Heart right ventricle (tissue), 16 donors: Measurements from ENCODE around the gene CSNK2B. TPM values are rescaled to one million over a fixed set of nuclear protein-coding genes. Genes with fewer than 3 reads are reported as not detected.

Experiments
- ATAC-seq, 8 donors: fragments of 200-7000 bp; cut with Tn5 transposase; one replicate each; pipeline ENCODE4 v1.9.1; 2020; ENCODE audit warnings: mild to moderate bottlenecking in 8 of 8, moderate library complexity in 8 of 8, moderate number of reproducible peaks in 1 of 8
- DNase-seq, 2 donors: peaks; one replicate each; pipeline ENCODE4 v3.0.0-alpha.2; 2020
- H3K27ac ChIP-seq, 10 donors: fragments of 200-600 bp; sonication (generic) in 2 of 10; one replicate each; pipeline versions ENCODE4 v1.5.0 to v1.8.0; 2020 to 2022; ENCODE audit warnings: mild to moderate bottlenecking in 3 of 10
- H3K27me3 ChIP-seq, 7 donors: fragments of 200-600 bp; one replicate each; pipeline ENCODE4 v1.8.0; 2021 to 2022; ENCODE audit warnings: mild to moderate bottlenecking in 2 of 7
- H3K36me3 ChIP-seq, 9 donors: fragments of 200-600 bp; sonication (generic) in 1 of 9; one replicate each; pipeline versions ENCODE4 v1.5.0 to v1.8.0; 2020 to 2022; ENCODE audit warnings: mild to moderate bottlenecking in 2 of 9
- H3K4me1 ChIP-seq, 9 donors: fragments of 200-600 bp; sonication (generic) in 1 of 9; one replicate each; pipeline versions ENCODE4 v1.5.0 to v1.8.0; 2020 to 2022; ENCODE audit warnings: mild to moderate bottlenecking in 4 of 9
- H3K4me3 ChIP-seq, 10 donors: fragments of 200-600 bp; sonication (generic) in 2 of 10; one replicate each; pipeline versions ENCODE4 v1.5.0 to v1.8.0; 2020 to 2022; ENCODE audit warnings: mild to moderate bottlenecking in 7 of 10, moderate library complexity in 2 of 10
- H3K9me3 ChIP-seq, 11 donors: fragments of 200-600 bp in 10 of 11; sonication (generic) in 2 of 11; one replicate each; pipeline versions ENCODE4 v1.5.0 to v1.8.0; 2013 to 2022; ENCODE audit warnings: mild to moderate bottlenecking in 2 of 11, control low read depth in 1 of 11, moderate library complexity in 1 of 11
- WGBS, 2 donors: extraction: QIAGEN DNeasy Blood & Tissue Kit; methylation state at CpG; one replicate each; pipeline ENCODE4 v1.1.7; 2013; ENCODE audit warnings: inconsistent platforms in 1 of 2; 5-methylcytosine and 5-hydroxymethylcytosine counted together
- intact Hi-C, 10 donors: fragments of 100-400 bp; cut with DNase I; formaldehyde crosslinking; loops; one replicate each; pipeline versions ENCODE4 v1.11.1 to v1.14.2; 2022
- polyA plus RNA-seq, 2 donors: library from polyadenylated mRNA; stranded (reverse); fragments of 200-250 nt; gene quantifications; one replicate each; pipeline ENCODE4 v1.2.3, GENCODE V29; 2013
- total RNA-seq, 10 donors: library from RNA; stranded (reverse); fragmentation: NEBNext Ultra II Directional in 3 of 10; extraction: Animal tissue kit (Norgen Biotek cat#: 25700) in 3 of 10; gene quantifications; one replicate each; pipeline versions ENCODE4 v1.2.1 to v1.2.4, GENCODE V29; 2021 to 2023
- TF ChIP-seq, protein P1 (sequence below), 9 donors: fragments of 200-600 bp; sonication (generic) in 2 of 9; IDR thresholded peaks; one replicate each; pipeline versions ENCODE4 v1.5.0 to v1.8.0; 2021 to 2022; ENCODE audit warnings: antibody characterized with exemption in 9 of 9, mild to moderate bottlenecking in 5 of 9, moderate library complexity in 1 of 9
- donor health status: Arrhythmogenic right ventricular cardiomyopathy.
- donor health status: ischemic (EF 13 %, LVEDD 7.1; RV severe dilation, severe dysfunction).
- donor health status: healthy with polysubstance abuse.
- donor health status: DM: no; HTN: yes; CAD: no.
- donor health status: DM: no; HTN: no; CAD: no.
- donor health status: ischemic (EF 25% LVEDD 6.9; RV normal size, moderate dysfunction).
- donor health status: ischemic (EF 25% LVEDD 5.7; RV mildly dilated, moderate dysfunction).
- donor health status: healthy.
- donor health status: DM: yes; HTN: yes; CAD: no.
- donor health status: Ischemic cardiomyopathy.
- donor health status: ischemic (EF 35%, LVEDD 5.7; RV mildly dilated, moderate dysfunction).
- donor health status: nonischemic (EF 11% LVEDD 7.7; RV severe dilation, severe dysfunction).
- donor health status: DM: yes; HTN: yes; CAD: no.
- donor health status: PGD.
- donor health status: ischemic (EF 29% LVEDD 5.4; RV normal size, mild dysfunction).
- donor health status: nonischemic (EF 23%, LVEDD 6.1; RV moderate dilation, normal function).

Gene CSNK2B
- total and polyA plus RNA-seq, 12 donors, result 101 to 199 (median 115) TPM

DNA sequence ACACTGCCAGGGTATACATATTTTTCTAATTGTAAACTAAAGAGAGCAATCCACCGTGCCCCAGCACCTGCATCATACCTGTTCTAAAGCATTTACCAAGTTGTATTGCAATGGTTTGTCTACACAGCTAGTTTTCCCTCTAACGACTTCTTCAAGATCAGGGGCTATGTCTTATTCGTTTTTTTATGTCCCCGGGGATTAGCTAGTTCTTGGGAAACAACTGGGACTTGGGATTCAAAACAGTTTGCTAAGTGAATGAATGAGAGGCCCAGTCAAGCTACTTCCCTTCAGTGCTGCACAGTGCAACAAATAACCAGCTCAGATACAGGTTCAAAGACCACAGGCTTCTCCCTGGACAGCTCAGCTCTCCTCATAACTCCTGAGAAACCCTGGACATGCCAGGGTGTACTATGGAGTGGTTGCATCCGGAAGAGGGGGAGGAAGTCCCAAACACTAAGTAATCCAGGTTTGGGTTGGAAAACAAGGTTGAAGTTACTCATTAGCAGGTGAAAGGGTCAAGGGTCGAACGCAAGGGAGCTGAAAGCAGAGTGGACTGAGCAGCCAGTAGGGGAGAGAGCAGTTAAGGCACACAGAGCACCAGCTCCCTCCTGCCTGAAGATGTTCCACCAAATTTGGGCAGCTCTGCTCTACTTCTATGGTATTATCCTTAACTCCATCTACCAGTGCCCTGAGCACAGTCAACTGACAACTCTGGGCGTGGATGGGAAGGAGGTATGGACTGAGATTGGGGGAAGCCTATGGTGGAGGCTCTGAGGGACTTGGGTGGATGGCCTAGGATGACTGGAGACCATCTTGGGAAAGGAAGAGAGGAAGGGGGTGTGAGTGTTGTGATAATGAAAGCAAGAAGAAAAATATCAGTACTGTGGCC is 10.3 kb upstream of the CSNK2B start, which contains the start of gene APOM:
Gene APOM, plus strand, starts transcription at position 546 of the 889 bp plus-strand sequence. Its CDS starts 73 bp downstream, at position 619.
- Histone ChIP-seq H3K36me3 (peaks cover 0 to 47% (median 0%) of the 10 kb centered on the region in 9 donors), H3K4me3 (no peak within 1 kb of the TSS), H3K27me3 (no peaks in the 10 kb centered on the region), H3K27ac (no peak within 1 kb of the TSS), H3K4me1 (peaks cover 12 to 63% (median 49%) of the 10 kb centered on the region in 9 donors), H3K9me3 (no peaks in the 10 kb centered on the region)
- WGBS, 2 donors, result 84 to 86% methylated on average over 8 of the region's 8 CpGs
- TF ChIP-seq, protein P1, sequence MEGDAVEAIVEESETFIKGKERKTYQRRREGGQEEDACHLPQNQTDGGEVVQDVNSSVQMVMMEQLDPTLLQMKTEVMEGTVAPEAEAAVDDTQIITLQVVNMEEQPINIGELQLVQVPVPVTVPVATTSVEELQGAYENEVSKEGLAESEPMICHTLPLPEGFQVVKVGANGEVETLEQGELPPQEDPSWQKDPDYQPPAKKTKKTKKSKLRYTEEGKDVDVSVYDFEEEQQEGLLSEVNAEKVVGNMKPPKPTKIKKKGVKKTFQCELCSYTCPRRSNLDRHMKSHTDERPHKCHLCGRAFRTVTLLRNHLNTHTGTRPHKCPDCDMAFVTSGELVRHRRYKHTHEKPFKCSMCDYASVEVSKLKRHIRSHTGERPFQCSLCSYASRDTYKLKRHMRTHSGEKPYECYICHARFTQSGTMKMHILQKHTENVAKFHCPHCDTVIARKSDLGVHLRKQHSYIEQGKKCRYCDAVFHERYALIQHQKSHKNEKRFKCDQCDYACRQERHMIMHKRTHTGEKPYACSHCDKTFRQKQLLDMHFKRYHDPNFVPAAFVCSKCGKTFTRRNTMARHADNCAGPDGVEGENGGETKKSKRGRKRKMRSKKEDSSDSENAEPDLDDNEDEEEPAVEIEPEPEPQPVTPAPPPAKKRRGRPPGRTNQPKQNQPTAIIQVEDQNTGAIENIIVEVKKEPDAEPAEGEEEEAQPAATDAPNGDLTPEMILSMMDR (IDR thresholded peaks at IDR 0.05), result no peak
- ATAC-seq, result no peak
- no peak for DNase-seq
- intact Hi-C loops, result no loop called here

DNA sequence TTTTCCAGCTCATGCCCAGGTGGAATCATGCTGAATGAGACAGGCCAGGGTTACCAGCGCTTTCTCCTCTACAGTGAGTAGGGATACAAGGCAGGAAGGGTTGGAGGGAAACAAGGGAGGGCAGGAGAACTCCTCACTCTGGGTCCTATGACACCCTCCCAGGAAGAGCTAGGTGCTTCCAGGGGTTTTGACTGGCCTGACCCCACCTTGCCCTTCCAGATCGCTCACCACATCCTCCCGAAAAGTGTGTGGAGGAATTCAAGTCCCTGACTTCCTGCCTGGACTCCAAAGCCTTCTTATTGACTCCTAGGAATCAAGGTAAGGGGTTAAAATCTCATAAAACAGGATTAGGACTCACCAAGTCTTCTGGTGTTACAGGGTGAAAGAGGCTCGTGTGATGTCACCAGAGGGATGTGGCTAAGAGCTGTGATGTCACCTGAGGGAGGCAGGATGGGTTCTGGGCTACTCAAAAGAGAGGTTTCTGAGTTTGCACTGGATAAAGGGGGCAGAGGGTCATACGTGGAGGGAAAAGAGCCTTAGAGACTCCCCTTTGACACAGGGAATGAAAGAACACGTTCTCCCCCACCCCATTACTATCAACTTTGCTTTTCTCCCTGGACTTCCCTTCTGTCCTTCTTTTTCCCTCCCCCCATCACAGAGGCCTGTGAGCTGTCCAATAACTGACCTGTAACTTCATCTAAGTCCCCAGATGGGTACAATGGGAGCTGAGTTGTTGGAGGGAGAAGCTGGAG is 8.3 kb upstream of the CSNK2B start:
- peak overlapping the region in 1 of 10 donors; percentile 98 for H3K27ac ChIP-seq
- ATAC-seq (no peak), DNase-seq (no peak)
- 74 to 75% methylated on average over 6 of the region's 6 CpGs for WGBS, 2 donors
- no peaks in the 10 kb centered on the region for H3K27me3 ChIP-seq
- H3K4me1 ChIP-seq, result peaks cover 16 to 70% (median 49%) of the 10 kb centered on the region in 9 donors
- H3K4me3 ChIP-seq, result no peak overlapping the region
- H3K9me3 ChIP-seq, result no peaks in the 10 kb centered on the region
- TF ChIP-seq, protein P1 (IDR thresholded peaks at IDR 0.05), result no peak
- intact Hi-C loops, result no loop called here
- H3K36me3 ChIP-seq, result peaks cover 0 to 49% (median 0%) of the 10 kb centered on the region in 9 donors

DNA sequence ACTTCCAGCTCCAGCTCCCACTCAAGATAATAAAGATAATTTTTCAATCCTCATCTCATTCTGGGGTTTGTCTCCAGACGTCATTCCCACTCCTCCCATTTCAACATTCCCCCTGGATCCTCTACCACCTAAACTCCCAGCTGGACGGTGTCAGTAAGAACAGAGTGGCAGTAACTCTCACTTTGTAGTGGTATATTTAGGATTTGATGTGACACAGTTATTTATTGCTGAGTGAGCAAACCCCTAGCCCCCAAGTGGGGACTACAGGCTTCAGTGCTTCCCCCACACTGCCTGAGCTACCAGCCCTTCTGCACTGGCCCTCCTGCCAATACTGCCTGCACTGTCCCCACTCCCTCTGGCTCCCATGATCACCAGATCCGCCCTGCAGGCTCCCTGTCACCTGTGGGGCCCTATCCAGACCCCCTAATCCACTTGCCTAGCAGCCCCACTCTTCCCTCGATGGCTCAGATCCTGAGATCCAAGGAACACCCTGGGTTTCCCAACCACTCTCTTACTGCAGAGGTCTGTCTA is 7.7 kb upstream of the CSNK2B start:
- 71 to 78% methylated on average over 4 of the region's 4 CpGs for WGBS, 2 donors
- peaks cover 0 to 55% (median 0%) of the 10 kb centered on the region in 9 donors for H3K36me3 ChIP-seq
- peaks cover 16 to 73% (median 53%) of the 10 kb centered on the region in 9 donors for H3K4me1 ChIP-seq
- no peaks in the 10 kb centered on the region for H3K27me3 ChIP-seq
- intact Hi-C loops, result no loop called here
- ATAC-seq (no peak), DNase-seq (no peak)
- peak overlapping the region in 2 of 10 donors; percentile 94 to 98 for H3K27ac ChIP-seq
- H3K9me3 ChIP-seq, result no peaks in the 10 kb centered on the region
- peak overlapping the region in 1 of 10 donors; percentile 87 for H3K4me3 ChIP-seq
- TF ChIP-seq, protein P1 (IDR thresholded peaks at IDR 0.05), result no peak
